GM21423 (cell line): ENCODE results near the gene RGS7.
"Not testable (repeated sequence)": the region's sequence is repeated elsewhere in the genome, so short reads cannot be mapped to it uniquely, and the experiment has no call there.

ENCODE experiments used
- ATAC-seq: cut with Tn5 transposase; IDR thresholded peaks from one replicate; pipeline ENCODE4 v1.9.1; 2021; ENCODE audit warnings: mild to moderate bottlenecking, moderate library complexity; ENCODE audit not compliant: unreplicated experiment

The RGS7 gene

DNA sequence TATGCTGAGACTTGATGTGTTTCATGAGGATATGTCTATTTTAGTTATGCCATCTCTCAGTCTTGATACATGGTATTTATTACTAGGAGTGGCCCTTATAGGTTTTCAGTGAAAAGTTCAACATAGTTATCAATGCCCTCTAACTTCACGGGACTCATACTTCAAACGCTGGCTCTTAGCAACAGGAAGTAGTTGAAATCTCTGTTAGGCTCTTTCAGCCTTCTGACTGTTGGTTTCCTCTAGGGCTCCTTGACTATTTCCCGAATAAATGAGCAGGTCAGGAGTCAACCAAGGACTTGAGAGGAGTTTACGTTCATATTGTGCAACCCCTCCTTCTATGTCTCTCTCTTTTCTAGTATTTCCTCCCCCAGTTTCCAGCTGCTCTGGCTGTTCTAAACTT lies 141.8 kb downstream of the RGS7 start:
- no peak for ATAC-seq

DNA sequence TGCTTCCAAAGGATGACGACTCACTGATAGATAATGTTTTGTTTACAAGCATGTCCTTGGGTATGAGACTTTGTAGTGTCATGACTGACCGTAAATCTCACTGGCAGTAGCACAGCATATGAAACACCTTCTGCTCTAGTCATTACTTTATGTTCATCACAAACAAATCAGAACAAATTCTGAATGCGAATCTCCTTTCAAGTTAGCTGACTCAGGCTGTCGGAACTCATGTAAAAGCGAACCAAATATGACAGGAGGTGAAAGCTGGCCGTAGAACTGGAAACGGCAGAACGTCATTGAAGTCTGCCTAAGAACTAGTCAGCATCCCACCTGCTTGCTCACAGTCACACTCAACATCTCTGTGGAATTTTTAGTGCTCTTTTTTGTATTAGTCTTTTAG lies 143.9 kb downstream of the RGS7 start:
- ATAC-seq = no peak

DNA sequence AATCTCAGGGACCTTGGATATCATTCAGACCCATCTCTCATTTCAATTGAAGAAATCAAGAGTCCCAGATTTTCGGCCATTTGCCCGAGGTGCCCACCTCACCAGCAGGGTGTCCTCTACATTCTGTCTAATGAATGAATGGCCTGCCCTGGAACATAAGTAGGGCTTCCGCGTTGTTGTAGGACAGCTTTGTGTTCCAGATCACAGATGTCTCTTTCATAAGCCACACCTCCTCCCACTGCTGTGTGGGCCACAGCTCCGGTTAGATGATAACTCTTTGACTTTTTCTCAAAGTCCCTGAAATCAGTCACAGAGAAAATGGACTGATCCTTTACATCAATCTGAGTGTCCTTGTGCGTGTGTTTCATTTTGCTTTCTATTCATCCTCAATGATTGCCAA lies 144.4 kb downstream of the RGS7 start:
- no peak for ATAC-seq

DNA sequence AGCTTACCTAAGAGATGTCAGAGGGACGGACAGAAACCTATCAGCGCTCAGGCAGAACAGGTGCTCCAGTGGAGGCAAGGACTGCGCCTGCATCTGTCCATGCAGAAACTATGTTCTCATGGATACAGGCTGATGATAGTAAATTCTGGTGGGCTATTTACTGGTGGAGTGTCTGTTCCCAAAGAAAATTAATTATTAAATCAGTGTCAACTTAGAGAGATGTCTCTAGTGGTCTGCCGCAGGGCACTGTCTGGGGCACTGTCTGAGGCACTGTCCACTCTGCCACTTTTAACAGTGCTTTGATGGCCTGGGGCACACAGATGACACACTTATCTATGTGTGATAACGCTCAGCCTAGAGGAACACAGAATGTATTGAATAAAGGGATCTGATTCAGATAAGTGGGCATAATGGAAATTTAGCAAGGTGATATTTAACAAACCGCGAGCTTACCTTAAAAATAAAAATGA lies 148.1 kb downstream of the RGS7 start:
- no peak for ATAC-seq

DNA sequence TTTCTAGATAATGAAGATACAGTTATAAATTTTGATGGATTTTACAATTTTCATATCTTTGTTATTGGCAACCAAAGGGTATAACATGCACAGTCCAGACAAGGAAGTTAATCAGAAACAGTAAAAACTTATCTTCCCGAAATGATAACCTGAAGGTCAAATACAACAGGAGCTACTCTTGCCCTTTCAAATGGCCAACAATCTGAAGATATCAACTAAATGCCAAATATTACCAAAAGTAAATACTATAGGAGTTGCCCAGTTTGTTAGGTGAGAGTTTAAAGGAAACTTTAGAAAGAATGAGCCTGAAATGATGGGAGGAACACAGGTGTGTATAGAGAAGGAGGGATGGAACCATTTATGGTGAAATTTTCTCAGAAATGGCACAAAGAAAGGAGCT lies 153.2 kb downstream of the RGS7 start:
- no peak for ATAC-seq

DNA sequence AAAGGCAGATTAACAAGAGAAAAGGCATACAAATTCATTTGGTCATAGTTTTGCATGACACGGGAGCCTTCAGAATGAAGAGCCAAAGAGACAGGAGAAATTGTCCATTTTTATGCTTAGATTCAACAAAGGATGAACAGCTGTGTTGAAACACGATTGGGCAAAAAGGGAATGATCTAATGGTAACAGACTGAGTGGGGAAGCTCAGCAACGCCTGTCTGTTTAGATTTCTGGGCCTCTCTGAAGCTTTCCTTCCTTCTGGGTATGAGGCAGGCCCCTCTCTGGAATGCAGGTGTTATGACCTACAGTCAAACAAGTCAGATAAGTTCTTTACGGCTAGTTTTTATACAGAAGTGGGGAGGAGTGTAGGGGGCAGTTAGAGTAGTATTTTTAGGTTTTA lies 154.6 kb downstream of the RGS7 start:
- no peak for ATAC-seq

DNA sequence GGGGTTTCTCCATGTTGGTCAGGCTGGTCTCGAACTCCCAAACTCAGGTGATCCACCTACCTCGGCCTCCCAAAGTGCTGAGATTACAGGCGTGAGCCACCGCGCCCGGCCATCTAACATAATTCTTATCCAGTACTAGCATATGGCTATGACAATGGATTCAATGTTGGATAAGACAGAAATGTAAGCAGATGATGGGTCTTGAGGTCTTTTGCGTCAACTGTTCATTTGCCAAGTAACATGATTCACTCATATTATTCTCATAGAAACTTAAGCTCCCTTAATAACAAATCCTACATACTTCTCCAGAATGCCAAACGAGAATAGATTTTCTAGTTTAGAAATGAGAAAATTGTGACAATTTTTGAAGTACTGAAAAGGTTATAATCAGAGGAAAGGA lies 170.3 kb downstream of the RGS7 start:
- ATAC-seq = no peak

DNA sequence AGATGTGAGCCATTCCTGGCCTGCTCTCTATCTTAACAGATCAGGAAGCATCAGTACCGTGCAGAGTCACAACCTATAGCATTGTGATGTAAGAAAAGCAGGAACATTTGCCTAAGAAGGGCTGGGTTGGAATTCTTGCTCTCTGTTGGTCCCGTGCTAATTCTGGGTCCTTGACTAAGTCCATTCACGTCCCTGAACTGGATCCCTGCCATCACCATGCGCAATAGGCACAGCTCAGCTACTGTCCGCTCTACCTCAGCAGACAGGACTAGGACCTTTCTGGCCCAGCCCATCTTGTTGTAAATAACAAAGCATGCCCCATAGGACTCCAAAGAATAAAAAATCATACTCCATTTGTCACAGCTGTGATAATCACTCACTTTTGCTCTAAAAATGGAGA lies 175.0 kb downstream of the RGS7 start:
- no peak for ATAC-seq

DNA sequence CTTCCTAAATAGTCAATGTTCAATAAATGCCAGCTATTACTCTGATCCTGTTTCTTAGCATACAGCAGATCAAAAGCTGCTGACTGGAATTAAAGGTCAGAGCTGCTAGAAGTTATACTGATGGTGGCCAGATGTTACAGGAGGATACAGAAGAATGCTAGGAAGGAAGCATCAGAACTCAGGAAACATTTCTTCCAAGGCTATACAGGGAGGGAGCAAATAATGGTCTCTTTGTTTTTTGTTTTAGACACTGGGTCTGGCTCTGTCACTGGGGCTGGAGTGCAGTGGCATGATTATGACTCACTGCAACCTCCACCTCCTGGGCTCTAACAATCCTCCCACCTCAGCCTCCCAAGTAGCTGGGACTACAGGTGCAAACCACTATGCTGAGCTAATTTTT lies 175.5 kb downstream of the RGS7 start:
- ATAC-seq = no peak

DNA sequence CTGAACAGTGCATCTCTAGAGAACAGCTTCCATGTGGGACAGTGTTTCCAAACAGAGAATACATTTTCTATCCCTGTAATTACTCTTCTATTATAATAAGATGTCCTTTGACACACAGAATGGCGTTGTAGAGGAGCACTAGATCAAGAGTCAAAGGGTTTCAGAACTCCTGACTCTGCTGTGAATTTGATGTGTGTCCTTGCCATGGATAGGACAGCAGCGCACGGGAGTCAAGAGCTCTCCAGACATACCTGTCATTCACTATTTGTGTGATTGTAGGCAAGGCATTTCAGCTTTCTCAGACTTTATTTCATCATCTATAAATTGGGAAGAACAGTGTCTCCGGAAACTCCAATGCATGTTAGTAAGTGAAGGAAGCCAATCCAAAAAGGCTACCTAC lies 176.4 kb downstream of the RGS7 start:
- ATAC-seq = no peak

DNA sequence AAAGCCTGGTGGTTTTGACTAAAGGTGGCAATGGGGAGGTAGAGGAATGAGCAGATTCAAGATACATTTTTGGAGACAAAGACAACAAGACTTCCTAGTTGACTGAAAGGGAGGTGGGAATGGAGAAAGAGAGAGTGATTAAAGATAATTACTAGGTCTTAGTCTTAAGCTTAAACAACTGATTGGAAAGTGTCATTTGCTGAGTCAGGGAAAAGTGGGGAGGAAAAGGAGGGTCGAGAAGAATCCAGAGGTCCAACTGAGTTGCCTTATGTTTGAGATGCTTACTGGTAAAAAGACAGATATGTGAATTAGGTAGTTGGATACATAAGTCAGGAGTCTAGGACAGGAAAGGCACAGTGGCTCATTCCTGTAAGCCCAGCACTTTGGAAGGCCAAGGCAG lies 179.3 kb downstream of the RGS7 start:
- no peak for ATAC-seq

DNA sequence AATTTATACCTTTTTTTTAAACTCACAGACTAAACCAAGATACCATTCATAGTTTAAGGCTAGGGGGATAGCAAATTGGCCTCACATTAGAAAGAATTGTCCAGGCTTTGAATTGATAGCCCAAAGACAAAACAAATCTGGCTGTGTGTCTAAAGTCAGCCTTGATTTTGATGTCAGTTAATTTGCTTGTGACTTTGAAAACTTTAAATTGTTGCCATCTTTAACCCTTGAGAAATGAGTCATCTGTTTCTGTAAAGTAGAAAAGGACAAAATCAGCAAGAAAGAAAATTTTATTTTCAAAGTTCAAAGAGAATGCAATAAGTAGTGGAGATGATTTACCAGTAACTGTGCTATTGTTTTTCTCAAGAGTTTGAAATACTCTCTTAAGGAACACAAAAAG lies 184.5 kb downstream of the RGS7 start:
- no peak for ATAC-seq

DNA sequence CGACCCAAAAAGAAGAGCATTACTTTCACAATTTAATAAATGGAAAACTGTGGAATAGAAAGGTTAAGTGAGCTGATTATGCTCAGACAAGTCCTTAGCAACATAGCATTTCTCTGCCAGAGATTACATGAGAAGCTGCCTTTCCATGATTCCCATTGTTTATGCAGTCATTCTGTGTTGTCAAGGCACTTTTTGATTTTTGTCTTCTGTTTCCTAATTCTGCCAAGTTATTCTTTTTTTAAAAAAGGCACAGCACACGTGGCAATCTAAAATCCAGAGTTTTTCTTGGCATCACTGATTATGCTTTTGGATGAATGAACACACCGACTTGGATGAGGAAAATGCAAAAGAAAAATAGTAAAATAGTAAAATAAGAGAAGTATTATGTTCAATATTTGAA lies 185.0 kb downstream of the RGS7 start:
- no peak for ATAC-seq

DNA sequence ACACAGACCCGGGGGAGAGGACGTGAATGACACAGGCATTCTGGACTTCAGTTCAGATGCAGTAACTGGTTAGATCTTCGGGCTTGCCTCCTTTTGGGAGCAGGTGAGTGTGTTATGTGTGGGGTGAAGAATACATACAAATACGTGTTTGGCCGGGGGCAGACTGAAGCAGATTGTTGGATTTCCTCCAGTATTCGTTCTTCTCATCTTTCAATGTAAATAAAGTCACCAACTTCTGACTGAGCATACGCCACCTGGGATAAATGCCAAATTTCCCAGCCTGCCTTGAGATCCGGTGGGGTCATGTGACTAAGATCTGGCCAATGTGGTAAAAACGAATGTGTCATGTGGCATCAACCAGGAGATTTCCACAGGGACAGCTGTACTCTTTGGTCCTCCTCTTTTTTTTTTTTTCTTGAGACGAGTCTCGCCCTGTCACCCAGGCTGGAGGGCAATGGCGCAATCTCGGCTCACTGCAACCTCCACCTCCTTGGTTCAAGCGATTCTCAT lies 189.8 kb downstream of the RGS7 start:
- ATAC-seq = no peak

DNA sequence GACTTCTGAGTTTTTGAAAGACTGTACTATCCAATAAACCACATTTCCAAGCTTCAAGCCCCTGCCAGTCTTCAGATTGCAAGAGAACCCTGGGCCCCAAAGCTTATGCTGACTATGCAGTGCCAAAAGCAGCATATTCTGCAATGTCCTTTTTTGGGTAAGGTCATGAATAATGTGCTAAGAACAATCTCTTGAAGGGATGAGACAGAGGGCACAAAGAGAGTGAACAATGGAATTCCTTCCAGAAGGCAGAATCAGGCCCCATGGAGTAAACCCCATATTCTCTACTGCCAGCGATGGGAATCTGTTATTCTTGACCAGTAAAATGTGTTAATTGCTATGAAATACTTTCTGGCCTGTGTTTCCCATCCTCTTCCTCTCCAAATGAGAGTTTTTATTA lies 190.4 kb downstream of the RGS7 start:
- ATAC-seq = no peak

DNA sequence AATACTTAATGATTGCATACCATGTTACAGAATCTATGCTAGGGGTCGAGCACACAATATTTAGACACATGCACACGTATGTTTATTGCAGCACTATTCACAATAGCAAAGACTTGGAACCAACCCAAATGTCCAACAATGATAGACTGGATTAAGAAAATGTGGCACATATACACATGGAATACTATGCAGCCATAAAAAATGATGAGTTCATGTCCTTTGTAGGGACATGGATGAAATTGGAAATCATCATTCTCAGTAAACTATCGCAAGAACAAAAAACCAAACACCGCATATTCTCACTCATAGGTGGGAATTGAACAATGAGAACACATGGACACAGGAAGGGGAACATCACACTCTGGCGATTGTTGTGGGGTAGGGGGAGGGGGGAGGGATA lies 191.7 kb downstream of the RGS7 start:
- not testable (repeated sequence) for ATAC-seq

DNA sequence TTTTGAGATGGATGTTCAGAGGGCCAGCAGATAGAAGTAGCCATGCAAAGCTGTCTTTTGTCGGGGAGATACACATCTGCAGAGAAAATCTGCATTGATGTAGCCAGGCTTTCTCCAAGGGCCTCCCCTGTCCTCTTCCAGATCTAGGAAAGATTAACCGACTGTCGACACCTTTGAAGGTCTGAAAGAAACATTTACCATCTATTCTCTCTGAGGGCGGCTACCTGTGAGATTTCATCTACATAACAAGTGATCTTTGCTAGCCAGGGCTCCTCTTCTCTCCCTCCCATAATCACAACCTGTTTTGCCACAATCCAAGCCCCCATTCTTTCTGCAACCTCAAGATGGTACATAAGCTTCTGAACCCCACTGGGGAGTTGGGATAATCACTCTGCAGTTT lies 193.6 kb downstream of the RGS7 start:
- ATAC-seq = no peak

DNA sequence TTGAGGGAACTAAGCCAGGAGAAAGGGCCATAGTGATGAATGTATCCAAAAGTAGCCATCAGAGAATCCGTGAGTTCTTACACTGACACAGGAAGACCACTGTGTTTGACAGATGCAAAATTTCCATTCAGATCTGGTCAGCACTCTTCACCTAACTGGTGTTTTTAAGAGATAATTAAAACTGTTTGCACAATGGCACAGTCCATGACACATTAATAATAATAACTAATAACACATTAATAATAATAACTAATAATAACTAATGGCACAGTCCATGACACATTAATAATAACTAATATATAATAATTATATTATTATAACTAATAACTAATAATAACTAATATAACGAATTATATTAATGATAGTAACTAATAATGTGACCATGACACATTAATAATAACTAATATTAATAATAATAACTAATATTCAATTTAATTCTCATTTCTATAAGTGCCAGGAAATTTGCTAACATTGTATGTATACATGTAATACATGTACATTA lies 195.8 kb downstream of the RGS7 start:
- ATAC-seq = no peak

DNA sequence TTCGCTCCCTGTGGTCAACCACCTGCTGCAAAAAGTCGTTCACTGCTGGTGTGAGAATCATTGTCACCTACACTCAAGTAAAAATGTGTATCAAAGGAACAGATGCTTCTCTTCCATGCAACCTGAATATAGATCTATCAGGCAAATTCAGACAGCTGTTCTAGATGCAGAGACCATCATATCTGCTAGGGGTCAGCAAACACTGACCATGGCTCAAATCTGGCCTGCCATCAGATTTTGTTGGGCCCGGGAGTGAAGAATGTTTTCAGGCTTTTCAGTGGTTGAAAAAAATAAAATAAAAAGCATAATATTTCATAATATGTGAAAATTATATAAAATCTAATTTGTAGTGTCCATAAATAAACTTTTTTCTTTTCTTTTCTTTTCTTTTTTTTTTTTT lies 199.6 kb downstream of the RGS7 start:
- ATAC-seq = no peak

DNA sequence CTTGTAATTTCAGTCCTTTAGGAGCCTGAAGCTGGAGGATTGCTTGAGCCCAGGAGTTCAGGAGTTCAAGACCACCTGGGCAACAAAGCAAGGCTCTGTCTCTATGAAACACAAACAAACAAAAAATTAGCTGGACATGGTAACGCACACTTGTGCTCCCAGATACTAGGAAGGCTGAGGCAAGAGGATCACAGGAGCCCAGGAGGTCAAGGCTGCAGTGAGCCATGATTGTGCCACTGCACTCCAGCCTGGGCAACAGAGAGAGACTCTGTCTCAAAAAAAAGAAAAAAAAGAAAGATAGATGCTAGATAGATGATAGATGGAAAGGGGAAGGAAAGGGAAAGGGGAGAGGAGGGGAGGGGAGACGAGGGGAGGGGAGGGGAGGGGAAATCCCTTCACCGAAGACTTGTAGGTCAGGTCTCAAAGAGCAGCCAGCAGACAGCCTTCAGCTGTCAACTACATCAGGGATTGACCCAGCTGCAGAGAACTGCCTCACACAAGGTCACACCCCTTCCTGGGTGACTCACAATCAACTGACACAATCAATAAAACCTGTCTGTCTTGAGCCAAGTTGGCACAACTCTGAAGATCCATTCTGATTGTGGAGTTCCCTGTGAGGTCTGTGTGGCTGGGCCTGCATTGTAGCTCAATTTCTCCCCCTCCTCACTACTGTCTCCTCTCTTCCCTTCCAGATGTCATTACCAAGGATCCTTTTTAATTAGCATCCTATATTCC lies 200.6 kb downstream of the RGS7 start:
- no peak for ATAC-seq

DNA sequence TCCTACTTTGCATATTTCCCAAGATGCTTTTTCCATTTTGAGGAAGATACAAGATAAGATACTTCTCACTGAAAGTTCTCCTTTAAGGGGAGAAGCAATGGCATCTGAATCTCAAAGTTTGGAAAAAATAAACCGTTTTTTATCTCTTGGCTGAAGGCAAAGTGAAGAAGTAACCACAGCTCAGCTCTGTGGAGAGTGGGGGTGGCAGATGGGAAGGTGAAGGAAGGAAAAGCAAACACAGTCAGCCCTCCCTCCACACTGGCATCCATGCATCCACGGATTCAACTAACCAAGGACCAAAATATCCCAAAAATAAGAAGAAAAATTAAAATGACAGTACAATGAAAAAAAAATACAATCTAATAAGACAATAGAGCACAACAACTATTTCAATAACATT lies 211.1 kb downstream of the RGS7 start:
- ATAC-seq = no peak

DNA sequence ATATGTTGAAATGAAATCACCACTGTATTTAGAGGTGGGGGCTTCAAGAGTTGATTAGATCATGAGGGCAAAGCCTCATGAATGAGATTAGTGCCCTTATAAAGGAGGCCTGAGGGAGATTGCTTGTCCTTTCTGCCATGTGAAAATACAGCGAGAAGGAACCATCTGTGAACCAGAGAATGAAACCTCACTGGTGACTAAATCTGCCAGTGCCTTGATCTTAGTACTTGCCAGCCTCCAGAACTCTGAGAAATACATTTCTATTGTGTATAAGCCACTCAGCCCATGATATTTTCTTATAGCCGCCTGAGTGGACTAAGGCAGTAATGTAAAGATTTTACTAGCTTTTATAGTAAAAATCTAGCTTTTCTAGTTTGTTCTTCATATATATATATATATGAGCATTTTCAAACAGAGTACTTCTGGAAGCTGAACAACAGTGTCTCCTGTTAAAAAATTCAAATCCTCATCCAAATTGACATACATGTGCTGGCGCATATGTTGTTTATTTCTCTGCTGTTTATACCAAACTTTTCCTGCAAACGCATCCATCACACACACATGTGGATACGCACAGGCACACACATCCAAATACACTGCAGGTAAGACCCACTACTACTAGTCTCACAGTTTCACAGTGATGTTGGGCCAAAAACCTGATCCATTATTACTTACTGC lies 213.1 kb downstream of the RGS7 start:
- no peak for ATAC-seq
